Gastroesophageal sphincter (tissue), 3 donors: Measurements from ENCODE around the gene CFC1.
"Not testable (repeated sequence)": the region's sequence is repeated elsewhere in the genome, so short reads cannot be mapped to it uniquely, and the experiment has no call there.

Experiments
- POLR2A ChIP-seq, 2 donors: fragments of 450-650 bp; IDR thresholded peaks; one replicate each; pipeline ENCODE4 v1.6.1; 2017; ENCODE audit warnings: antibody characterized with exemption in 2 of 2, mild to moderate bottlenecking in 2 of 2, moderate library complexity in 1 of 2
- TF ChIP-seq, protein P1 (sequence below), 4 experiments: fragments of 200-600 bp in 2 of 4; fragments of 450-650 bp in 2 of 4; sonication (generic) in 1 of 4; IDR thresholded peaks; one replicate each; pipeline ENCODE4 v1.5.1; 2017 to 2019; ENCODE audit warnings: antibody characterized with exemption in 4 of 4, mild to moderate bottlenecking in 2 of 4, moderate library complexity in 2 of 4

DNA sequence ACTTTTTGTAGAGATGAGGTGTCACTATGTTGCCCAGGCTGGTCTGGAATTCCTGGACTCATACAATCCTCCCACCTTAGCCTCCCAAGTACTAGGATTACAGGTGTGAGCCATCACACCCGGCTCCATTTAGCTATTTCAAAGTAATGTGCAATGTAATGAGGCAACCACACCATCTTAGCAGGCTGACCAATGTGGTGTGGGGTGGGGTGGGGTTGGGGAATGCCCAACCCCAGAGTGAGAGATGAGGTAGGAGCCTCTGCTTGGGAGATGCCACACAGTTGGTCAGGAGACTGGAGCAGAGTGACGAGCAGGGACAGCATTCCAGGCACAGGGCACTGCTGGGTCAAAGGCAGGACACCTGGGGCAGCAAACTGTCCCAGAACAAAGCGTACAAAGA, 51.0 kb downstream of the CFC1 start:
- TF ChIP-seq, protein P1, sequence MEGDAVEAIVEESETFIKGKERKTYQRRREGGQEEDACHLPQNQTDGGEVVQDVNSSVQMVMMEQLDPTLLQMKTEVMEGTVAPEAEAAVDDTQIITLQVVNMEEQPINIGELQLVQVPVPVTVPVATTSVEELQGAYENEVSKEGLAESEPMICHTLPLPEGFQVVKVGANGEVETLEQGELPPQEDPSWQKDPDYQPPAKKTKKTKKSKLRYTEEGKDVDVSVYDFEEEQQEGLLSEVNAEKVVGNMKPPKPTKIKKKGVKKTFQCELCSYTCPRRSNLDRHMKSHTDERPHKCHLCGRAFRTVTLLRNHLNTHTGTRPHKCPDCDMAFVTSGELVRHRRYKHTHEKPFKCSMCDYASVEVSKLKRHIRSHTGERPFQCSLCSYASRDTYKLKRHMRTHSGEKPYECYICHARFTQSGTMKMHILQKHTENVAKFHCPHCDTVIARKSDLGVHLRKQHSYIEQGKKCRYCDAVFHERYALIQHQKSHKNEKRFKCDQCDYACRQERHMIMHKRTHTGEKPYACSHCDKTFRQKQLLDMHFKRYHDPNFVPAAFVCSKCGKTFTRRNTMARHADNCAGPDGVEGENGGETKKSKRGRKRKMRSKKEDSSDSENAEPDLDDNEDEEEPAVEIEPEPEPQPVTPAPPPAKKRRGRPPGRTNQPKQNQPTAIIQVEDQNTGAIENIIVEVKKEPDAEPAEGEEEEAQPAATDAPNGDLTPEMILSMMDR (IDR thresholded peaks at IDR 0.05): not testable (repeated sequence)
- not testable (repeated sequence) for TF ChIP-seq POLR2A (IDR thresholded peaks at IDR 0.05)
